ENCODE data around the gene C9orf152. TPM values are rescaled to one million over a fixed set of nuclear protein-coding genes. Genes with fewer than 3 reads are reported as not detected.
"Not testable (repeated sequence)": the region's sequence is repeated elsewhere in the genome, so short reads cannot be mapped to it uniquely, and the experiment has no call there.

The C9orf152 gene
- total and polyA plus RNA-seq, 3 experiments from 2014 or later, result not detected

DNA sequence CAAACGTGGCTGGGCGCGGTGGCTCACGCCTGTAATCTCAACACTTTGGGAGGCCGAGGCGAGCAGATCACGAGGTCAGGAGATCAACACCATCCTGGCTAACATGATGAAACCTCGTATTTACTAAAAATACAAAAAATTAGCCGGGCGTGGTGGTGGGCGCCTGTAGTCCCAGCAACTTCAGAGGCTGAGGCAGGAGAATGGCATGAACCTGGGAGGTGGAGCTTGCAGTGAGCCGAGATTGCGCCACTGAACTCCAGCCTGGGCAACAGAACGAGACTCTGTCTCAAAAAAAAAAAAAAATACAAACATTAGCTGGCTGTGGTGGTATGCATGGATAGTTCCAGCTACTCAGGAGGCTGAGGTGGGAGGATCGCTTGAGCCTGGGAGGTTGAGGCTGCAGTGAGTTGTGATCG lies 11.9 kb downstream of the C9orf152 start:
- H3K4me3 Mint-ChIP-seq; H3K27me3 ChIP-seq (ENCODE audit: insufficient read depth, low read length, poor library complexity, severe bottlenecking); H3K4me1 ChIP-seq (ENCODE audit: insufficient read depth, low read length); H3K27ac ChIP-seq (ENCODE audit: low read depth, low read length); DNase-seq; H3K27ac Mint-ChIP-seq; H3K27me3 Mint-ChIP-seq; POLR2A ChIA-PET; H3K36me3 Mint-ChIP-seq; H3K9me3 Mint-ChIP-seq; H3K36me3 ChIP-seq (ENCODE audit: insufficient read depth, low read length); H3K4me3 ChIP-seq (ENCODE audit: low read length); H3K4me1 Mint-ChIP-seq; H3K9me3 ChIP-seq (ENCODE audit: low read length): not testable (repeated sequence)
- CTCF ChIA-PET, result interaction anchor here (1.6 to 1.7 kb wide), 2 partner anchors 11 to 13 kb away, joined by 4 to 5 read pairs; no protein-coding TSS in a partner anchor

DNA sequence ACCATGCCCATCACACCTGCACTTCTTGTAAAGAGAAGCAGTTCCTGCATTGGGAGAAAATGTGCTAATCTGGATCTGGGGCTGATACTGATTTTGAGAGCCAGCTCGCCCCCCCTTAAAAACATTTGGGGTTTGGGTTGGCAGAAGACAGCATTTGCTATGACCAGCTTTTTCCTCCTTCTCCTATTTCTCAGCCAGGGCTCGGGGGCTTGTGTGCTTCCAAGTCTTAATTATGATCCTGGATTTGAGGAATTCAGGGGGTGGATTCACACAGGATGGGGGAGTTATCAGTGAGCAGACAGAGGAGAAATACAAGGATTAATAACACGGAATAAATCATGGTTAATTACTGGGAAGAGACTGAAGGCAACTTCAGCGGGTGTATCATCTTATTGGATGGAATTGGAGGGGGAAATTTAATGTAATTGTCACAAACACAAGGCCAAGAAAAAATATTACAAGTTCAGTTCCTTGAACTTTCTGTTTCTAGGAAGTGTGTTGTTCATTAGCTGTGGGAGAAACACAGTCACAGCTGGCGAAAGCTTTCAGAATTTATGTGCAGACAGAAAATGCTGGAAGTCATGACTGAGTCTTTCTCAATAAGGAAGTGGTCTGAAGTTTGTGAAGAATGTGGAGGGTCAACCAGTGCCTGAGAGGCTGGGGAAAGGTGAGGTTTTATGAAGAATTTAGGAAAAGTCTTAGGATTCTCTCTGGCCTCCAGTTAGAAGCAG lies 15.3 kb downstream of the C9orf152 start:
- no peak overlapping the region for H3K4me3 ChIP-seq (ENCODE audit: low read length)
- DNase-seq, result no peak
- no peaks in the 10 kb centered on the region for H3K9me3 ChIP-seq (ENCODE audit: low read length)
- Mint-ChIP-seq H3K27ac (no peak overlapping the region), H3K4me3 (no peak overlapping the region), H3K36me3 (no peaks in the 10 kb centered on the region), H3K27me3 (peaks cover 3 to 6% of the 10 kb centered on the region in 2 donors), H3K4me1 (no peaks in the 10 kb centered on the region), H3K9me3 (no peaks in the 10 kb centered on the region)
- POLR2A ChIA-PET, result no interaction called here
- no peaks in the 10 kb centered on the region for H3K36me3 ChIP-seq (ENCODE audit: insufficient read depth, low read length)
- H3K27ac ChIP-seq (ENCODE audit: low read depth, low read length), result no peak overlapping the region
- H3K4me1 ChIP-seq (ENCODE audit: insufficient read depth, low read length), result no peaks in the 10 kb centered on the region
- H3K27me3 ChIP-seq (ENCODE audit: insufficient read depth, low read length, poor library complexity, severe bottlenecking), result no peaks in the 10 kb centered on the region
- CTCF ChIA-PET, result no interaction called here

GRCh38 chr9:110191615-110192014 lies 16.3 kb downstream of the C9orf152 start:
- CTCF ChIA-PET, result interaction anchor here (0.7 kb wide), 1 partner anchor 28 kb away, joined by 3 read pairs; no protein-coding TSS in a partner anchor
- no peaks in the 10 kb centered on the region for H3K36me3 Mint-ChIP-seq
- no peaks in the 10 kb centered on the region for H3K4me1 ChIP-seq (ENCODE audit: insufficient read depth, low read length)
- no peaks in the 10 kb centered on the region for H3K36me3 ChIP-seq (ENCODE audit: insufficient read depth, low read length)
- no peak for DNase-seq
- no peaks in the 10 kb centered on the region for H3K4me1 Mint-ChIP-seq
- H3K4me3 Mint-ChIP-seq, result no peak overlapping the region
- H3K4me3 ChIP-seq (ENCODE audit: low read length), result no peak overlapping the region
- no peak overlapping the region for H3K27ac ChIP-seq (ENCODE audit: low read depth, low read length)
- POLR2A ChIA-PET, result no interaction called here
- H3K9me3 ChIP-seq (ENCODE audit: low read length), result no peaks in the 10 kb centered on the region
- H3K9me3 Mint-ChIP-seq, result no peaks in the 10 kb centered on the region
- no peak overlapping the region for H3K27ac Mint-ChIP-seq
- H3K27me3 Mint-ChIP-seq, result peaks cover 1 to 7% of the 10 kb centered on the region in 2 donors
- no peaks in the 10 kb centered on the region for H3K27me3 ChIP-seq (ENCODE audit: insufficient read depth, low read length, poor library complexity, severe bottlenecking)

- POLR2A ChIA-PET, result no interaction called here
Observed at GRCh38 chr9:110189559-110190320, 18.2 kb downstream of the C9orf152 start.

GRCh38 chr9:110188991-110189390 lies 19.0 kb downstream of the C9orf152 start:
- Histone ChIP-seq H3K27ac (ENCODE audit: low read depth, low read length) (no peak overlapping the region), H3K4me1 (ENCODE audit: insufficient read depth, low read length) (no peaks in the 10 kb centered on the region), H3K27me3 (ENCODE audit: insufficient read depth, low read length, poor library complexity, severe bottlenecking) (no peaks in the 10 kb centered on the region), H3K4me3 (ENCODE audit: low read length) (no peak overlapping the region), H3K36me3 (ENCODE audit: insufficient read depth, low read length) (no peaks in the 10 kb centered on the region), H3K9me3 (ENCODE audit: low read length) (no peaks in the 10 kb centered on the region)
- Mint-ChIP-seq H3K4me3 (no peak overlapping the region), H3K27me3 (peaks cover 4 to 7% of the 10 kb centered on the region in 2 donors), H3K27ac (peak overlapping the region in 1 of 8 donors; percentile 45), H3K9me3 (no peaks in the 10 kb centered on the region), H3K36me3 (no peaks in the 10 kb centered on the region), H3K4me1 (no peaks in the 10 kb centered on the region)
- CTCF ChIA-PET, result no interaction called here
- no peak for DNase-seq
- POLR2A ChIA-PET, result no interaction called here

More at GRCh38 chr9:110189559-110190320, 18.2 kb downstream of the C9orf152 start:
- H3K9me3 Mint-ChIP-seq, result no peaks in the 10 kb centered on the region
- Histone ChIP-seq H3K27ac (ENCODE audit: low read depth, low read length) (no peak overlapping the region), H3K9me3 (ENCODE audit: low read length) (no peaks in the 10 kb centered on the region), H3K36me3 (ENCODE audit: insufficient read depth, low read length) (no peaks in the 10 kb centered on the region), H3K4me3 (ENCODE audit: low read length) (no peak overlapping the region), H3K27me3 (ENCODE audit: insufficient read depth, low read length, poor library complexity, severe bottlenecking) (no peaks in the 10 kb centered on the region), H3K4me1 (ENCODE audit: insufficient read depth, low read length) (no peaks in the 10 kb centered on the region)
- H3K27ac Mint-ChIP-seq, result no peak overlapping the region
- H3K27me3 Mint-ChIP-seq, result peaks cover 4 to 7% of the 10 kb centered on the region in 2 donors
- CTCF ChIA-PET, result no interaction called here
- no peaks in the 10 kb centered on the region for H3K4me1 Mint-ChIP-seq
- DNase-seq, result no peak
- peak overlapping the region in 1 of 7 donors; percentile 27 for H3K4me3 Mint-ChIP-seq
- H3K36me3 Mint-ChIP-seq, result no peaks in the 10 kb centered on the region

GRCh38 chr9:110188101-110188500 lies 19.9 kb downstream of the C9orf152 start:
- ChIA-PET POLR2A (no interaction called here), CTCF (no interaction called here)
- no peak overlapping the region for H3K27ac Mint-ChIP-seq
- no peaks in the 10 kb centered on the region for H3K9me3 ChIP-seq (ENCODE audit: low read length)
- no peaks in the 10 kb centered on the region for H3K27me3 ChIP-seq (ENCODE audit: insufficient read depth, low read length, poor library complexity, severe bottlenecking)
- H3K4me1 Mint-ChIP-seq, result no peaks in the 10 kb centered on the region
- H3K36me3 ChIP-seq (ENCODE audit: insufficient read depth, low read length), result no peaks in the 10 kb centered on the region
- no peaks in the 10 kb centered on the region for H3K9me3 Mint-ChIP-seq
- no peak overlapping the region for H3K27ac ChIP-seq (ENCODE audit: low read depth, low read length)
- peaks cover 4 to 7% of the 10 kb centered on the region in 2 donors for H3K27me3 Mint-ChIP-seq
- no peak overlapping the region for H3K4me3 ChIP-seq (ENCODE audit: low read length)
- H3K4me3 Mint-ChIP-seq, result no peak overlapping the region
- DNase-seq, result no peak
- no peaks in the 10 kb centered on the region for H3K36me3 Mint-ChIP-seq
- H3K4me1 ChIP-seq (ENCODE audit: insufficient read depth, low read length), result no peaks in the 10 kb centered on the region

- CTCF ChIA-PET, result no interaction called here
- Mint-ChIP-seq H3K36me3 (no peaks in the 10 kb centered on the region), H3K27me3 (peaks cover 2 to 4% of the 10 kb centered on the region in 2 donors), H3K9me3 (no peaks in the 10 kb centered on the region), H3K27ac (no peak overlapping the region), H3K4me1 (no peaks in the 10 kb centered on the region), H3K4me3 (no peak overlapping the region)
- no peaks in the 10 kb centered on the region for H3K9me3 ChIP-seq (ENCODE audit: low read length)
- H3K27me3 ChIP-seq (ENCODE audit: insufficient read depth, low read length, poor library complexity, severe bottlenecking), result no peaks in the 10 kb centered on the region
- no peak for DNase-seq
- no peak overlapping the region for H3K27ac ChIP-seq (ENCODE audit: low read depth, low read length)
- no peak overlapping the region for H3K4me3 ChIP-seq (ENCODE audit: low read length)
- no peaks in the 10 kb centered on the region for H3K36me3 ChIP-seq (ENCODE audit: insufficient read depth, low read length)
- POLR2A ChIA-PET, result no interaction called here
- H3K4me1 ChIP-seq (ENCODE audit: insufficient read depth, low read length), result no peaks in the 10 kb centered on the region
Observed at GRCh38 chr9:110187126-110187525, 20.8 kb downstream of the C9orf152 start.

GRCh38 chr9:110186254-110186653 lies 21.7 kb downstream of the C9orf152 start:
- H3K4me1 Mint-ChIP-seq, result no peaks in the 10 kb centered on the region
- H3K9me3 ChIP-seq (ENCODE audit: low read length), result no peaks in the 10 kb centered on the region
- H3K36me3 Mint-ChIP-seq, result no peaks in the 10 kb centered on the region
- no peak overlapping the region for H3K27ac ChIP-seq (ENCODE audit: low read depth, low read length)
- H3K9me3 Mint-ChIP-seq, result no peaks in the 10 kb centered on the region
- CTCF ChIA-PET, result interaction anchor here (1.2 kb wide), 1 partner anchor 31 kb away, joined by 3 read pairs; no protein-coding TSS in a partner anchor
- no peaks in the 10 kb centered on the region for H3K36me3 ChIP-seq (ENCODE audit: insufficient read depth, low read length)
- no peak overlapping the region for H3K4me3 Mint-ChIP-seq
- DNase-seq, result no peak
- no peak overlapping the region for H3K4me3 ChIP-seq (ENCODE audit: low read length)
- POLR2A ChIA-PET, result no interaction called here
- no peaks in the 10 kb centered on the region for H3K27me3 ChIP-seq (ENCODE audit: insufficient read depth, low read length, poor library complexity, severe bottlenecking)
- no peaks in the 10 kb centered on the region for H3K4me1 ChIP-seq (ENCODE audit: insufficient read depth, low read length)
- peaks cover 2 to 4% of the 10 kb centered on the region in 2 donors for H3K27me3 Mint-ChIP-seq
- no peak overlapping the region for H3K27ac Mint-ChIP-seq

Data from CD8-positive, alpha-beta memory T cell (primary cell).